GM21367 (cell line): ENCODE data around the gene LRRC15.

Experiments used
- ATAC-seq: cut with Tn5 transposase; IDR thresholded peaks from one replicate; pipeline ENCODE4 v1.9.1; 2021; ENCODE audit not compliant: unreplicated experiment

The LRRC15 gene

GRCh38 chr3:194320744-194321243 lies 48.7 kb downstream of the LRRC15 start:
- no peak for ATAC-seq

GRCh38 chr3:194320100-194320499 lies 49.4 kb downstream of the LRRC15 start:
- ATAC-seq: no peak

GRCh38 chr3:194318511-194319161 lies 50.9 kb downstream of the LRRC15 start:
- no peak for ATAC-seq

- ATAC-seq: no peak
Measured at GRCh38 chr3:194316918-194317317, 52.6 kb downstream of the LRRC15 start.

- ATAC-seq: no peak
Measured at GRCh38 chr3:194315965-194316361, 53.6 kb downstream of the LRRC15 start.

GRCh38 chr3:194315088-194315964 lies 54.2 kb downstream of the LRRC15 start:
- peak; percentile 86 for ATAC-seq

GRCh38 chr3:194314388-194315068 lies 55.0 kb downstream of the LRRC15 start:
- no peak for ATAC-seq

- no peak for ATAC-seq
Measured at GRCh38 chr3:194313560-194314387, 55.8 kb downstream of the LRRC15 start.

GRCh38 chr3:194312743-194313281 lies 56.7 kb downstream of the LRRC15 start:
- no peak for ATAC-seq

- no peak for ATAC-seq
Measured at GRCh38 chr3:194312186-194312742, 57.3 kb downstream of the LRRC15 start.

- no peak for ATAC-seq
Measured at GRCh38 chr3:194311000-194311399, 58.5 kb downstream of the LRRC15 start.

- no peak for ATAC-seq
Measured at GRCh38 chr3:194310060-194310835, 59.3 kb downstream of the LRRC15 start.

- ATAC-seq: no peak
Measured at GRCh38 chr3:194308601-194309449, 60.7 kb downstream of the LRRC15 start.

- no peak for ATAC-seq
Measured at GRCh38 chr3:194307849-194308248, 61.7 kb downstream of the LRRC15 start.

GRCh38 chr3:194306771-194307640 lies 62.5 kb downstream of the LRRC15 start:
- peak; percentile 41 for ATAC-seq

- ATAC-seq: peak; percentile 43
Measured at GRCh38 chr3:194306109-194306686, 63.3 kb downstream of the LRRC15 start.
